Keratinocyte (primary cell): ENCODE data around the gene ZNF467. TPM values are rescaled to one million over a fixed set of nuclear protein-coding genes. Genes with fewer than 3 reads are reported as not detected.

Experiments used
- DNase-seq: peaks from one replicate; pipeline ENCODE4 v3.0.0-alpha.2; 2011; ENCODE audit warnings: low read depth, missing footprints, low spot score
- FAIRE-seq: peaks from 2 replicates; lab custom pipeline; 2011; peaks lifted over from hg19 to GRCh38; lab: Jason Lieb, UNC
- H2AFZ ChIP-seq: 2 replicates; pipeline ENCODE4 v1.6.0; 2012; ENCODE audit warnings: low read length, control low read depth, inconsistent platforms; ENCODE audit not compliant: control insufficient read depth
- H3K27ac ChIP-seq: 2 replicates; pipeline ENCODE4 v1.5.1; 2011; ENCODE audit warnings: low read length; ENCODE audit not compliant: control insufficient read depth, insufficient read depth
- H3K27me3 ChIP-seq: 3 replicates; pipeline ENCODE4 v1.6.0; 2011; ENCODE audit warnings: low read length; ENCODE audit not compliant: control insufficient read depth, insufficient read depth; ENCODE audit errors: extremely low read depth
- H3K36me3 ChIP-seq, 2 experiments: 2 replicates in 1 of 2; 3 replicates in 1 of 2; pipeline ENCODE4 v1.5.1; 2011; ENCODE audit warnings: low read length in 2 of 2, mild to moderate bottlenecking in 1 of 2; ENCODE audit not compliant: control insufficient read depth in 2 of 2, insufficient read depth in 2 of 2; ENCODE audit errors: extremely low read depth in 1 of 2
- H3K4me1 ChIP-seq: 3 replicates; pipeline ENCODE4 v1.5.1; 2011; ENCODE audit warnings: low read length; ENCODE audit not compliant: control insufficient read depth, insufficient read depth; ENCODE audit errors: extremely low read depth
- H3K4me2 ChIP-seq: 3 replicates; pipeline ENCODE4 v1.6.0; 2011; ENCODE audit warnings: low read depth, low read length; ENCODE audit not compliant: control insufficient read depth, insufficient read depth; ENCODE audit errors: extremely low read depth
- H3K4me3 ChIP-seq, 3 experiments: fragments of 200-600 bp in 1 of 3; sonication (generic) in 1 of 3; 2 replicates in 2 of 3; 3 replicates in 1 of 3; pipeline ENCODE4 v1.5.1; 2011 to 2016; ENCODE audit warnings: low read length in 3 of 3, mild to moderate bottlenecking in 3 of 3, control low read depth in 2 of 3, inconsistent platforms in 1 of 3, low read depth in 1 of 3, mixed read lengths in 1 of 3, mixed run types in 1 of 3, moderate library complexity in 1 of 3; ENCODE audit not compliant: control insufficient read depth in 2 of 3, insufficient read depth in 2 of 3; ENCODE audit errors: extremely low read depth in 1 of 3
- H3K79me2 ChIP-seq: 2 replicates; pipeline ENCODE4 v1.6.0; 2012; ENCODE audit warnings: low read length; ENCODE audit not compliant: control insufficient read depth, insufficient read depth
- H3K9ac ChIP-seq: 3 replicates; pipeline ENCODE4 v1.6.0; 2011; ENCODE audit warnings: low read length; ENCODE audit not compliant: control insufficient read depth, insufficient read depth; ENCODE audit errors: extremely low read depth
- H3K9me1 ChIP-seq: 3 replicates; pipeline ENCODE4 v1.6.0; 2011; ENCODE audit warnings: low read length; ENCODE audit not compliant: control insufficient read depth, insufficient read depth; ENCODE audit errors: extremely low read depth
- H3K9me3 ChIP-seq: 2 replicates; pipeline ENCODE4 v1.5.1; 2012; ENCODE audit warnings: low read depth, low read length; ENCODE audit not compliant: control insufficient read depth
- H4K20me1 ChIP-seq: 3 replicates; pipeline ENCODE4 v1.6.0; 2011; ENCODE audit warnings: low read length; ENCODE audit not compliant: control insufficient read depth, insufficient read depth; ENCODE audit errors: extremely low read depth
- EZH2 ChIP-seq: IDR thresholded peaks from one replicate; pipeline ENCODE4 v1.6.1; 2012; ENCODE audit warnings: inconsistent platforms, mild to moderate bottlenecking, low read length, moderate library complexity
- dilution Hi-C: fragments of 300-500 bp; cut with MboI; formaldehyde crosslinking; loops from one replicate; pipeline ENCODE4 v1.7.0; 2020; ENCODE audit warnings: low sequenced_read_pairs; ENCODE audit not compliant: extremely low pct_ligation_motif_present
- polyA plus RNA-seq, 5 experiments: library from polyadenylated mRNA; depleted of rRNA in 3 of 5; stranded (reverse) in 3 of 5; stranded (forward) in 1 of 5; unstranded in 1 of 5; fragments of >200 nt; gene quantifications; 1 replicate in 1 of 5; 2 replicates in 3 of 5; 3 replicates in 1 of 5; pipeline versions ENCODE4 v1.2.1 to v1.2.3, GENCODE V29; 2011 to 2012; ENCODE audit warnings: missing spikeins in 2 of 5, low read depth in 1 of 5, low replicate concordance in 1 of 5
- TF ChIP-seq, protein P1 (sequence below), 3 experiments: IDR thresholded peaks in 1 of 3; conservative IDR thresholded peaks in 1 of 3; optimal IDR thresholded peaks in 1 of 3; 2 replicates in 2 of 3; 3 replicates in 1 of 3; pipeline versions ENCODE3 to v1.5.1; 2011; ENCODE audit warnings: low read length in 3 of 3, mild to moderate bottlenecking in 3 of 3, moderate library complexity in 2 of 3, control low read depth in 1 of 3, inconsistent platforms in 1 of 3; ENCODE audit not compliant: insufficient read depth in 2 of 3; ENCODE audit errors: extremely low read depth in 1 of 3

The ZNF467 gene
- polyA plus RNA-seq, 1 donor (not counting 4 experiments of a cell fraction or from before 2014, with no cell fraction given), result 0.31 TPM

DNA sequence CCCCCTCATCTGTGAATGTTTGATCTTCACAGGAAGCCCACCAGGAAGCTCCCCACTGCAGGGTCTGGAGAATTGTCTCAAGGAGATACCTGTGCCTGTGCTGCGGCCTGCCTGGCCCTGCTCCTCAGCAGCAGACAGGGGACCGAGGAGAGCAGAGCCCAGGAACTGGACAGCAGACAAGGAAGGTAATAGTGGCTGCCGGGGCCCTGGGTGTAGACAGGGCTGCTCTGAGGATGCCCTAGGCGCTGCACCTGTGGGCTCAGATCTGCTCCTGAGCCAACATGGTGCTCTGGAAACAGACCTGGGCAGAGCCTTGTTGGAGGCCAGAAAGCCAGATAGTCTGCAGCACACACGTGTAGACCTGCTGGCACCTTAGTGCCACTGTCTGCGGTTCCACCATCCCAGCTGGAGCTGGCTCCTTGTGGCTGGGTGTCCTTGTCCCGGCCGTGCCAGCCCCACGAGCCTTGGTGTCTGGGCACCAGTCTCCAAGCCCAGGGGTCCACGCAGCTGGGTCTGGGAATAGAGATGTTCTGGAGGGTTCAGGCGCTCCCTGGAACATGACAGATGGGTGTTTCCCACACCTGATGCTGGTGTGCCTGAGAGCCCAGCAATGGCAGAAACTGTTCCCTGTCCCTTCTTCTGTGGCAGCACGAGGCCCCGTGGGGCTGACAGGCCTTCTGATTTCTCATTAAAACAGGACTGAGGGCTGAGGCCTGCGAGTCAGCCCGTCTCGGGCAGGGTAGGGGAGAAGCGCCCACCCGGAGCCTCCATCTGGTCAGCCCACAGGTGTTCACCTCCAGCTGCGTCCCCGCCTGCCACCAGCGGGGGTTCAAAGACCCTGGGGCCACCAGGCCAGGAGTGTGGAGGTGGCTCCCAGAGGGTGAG lies 44.7 kb downstream of the ZNF467 start:
- Histone ChIP-seq H3K9me1 (no peaks in the 10 kb centered on the region), H3K4me1 (no peaks in the 10 kb centered on the region), H3K9ac (no peak overlapping the region), H3K36me3 (peaks cover 30 to 42% of the 10 kb centered on the region in 2 experiments), H3K27ac (no peak overlapping the region), H3K79me2 (no peaks in the 10 kb centered on the region), H3K4me3 (no peak overlapping the region), H3K27me3 (no peaks in the 10 kb centered on the region), H2AFZ (no peak overlapping the region), H3K9me3 (no peaks in the 10 kb centered on the region), H3K4me2 (no peak overlapping the region), H4K20me1 (no peaks in the 10 kb centered on the region)
- FAIRE-seq (no peak), DNase-seq (no peak)
- TF ChIP-seq, protein P1, sequence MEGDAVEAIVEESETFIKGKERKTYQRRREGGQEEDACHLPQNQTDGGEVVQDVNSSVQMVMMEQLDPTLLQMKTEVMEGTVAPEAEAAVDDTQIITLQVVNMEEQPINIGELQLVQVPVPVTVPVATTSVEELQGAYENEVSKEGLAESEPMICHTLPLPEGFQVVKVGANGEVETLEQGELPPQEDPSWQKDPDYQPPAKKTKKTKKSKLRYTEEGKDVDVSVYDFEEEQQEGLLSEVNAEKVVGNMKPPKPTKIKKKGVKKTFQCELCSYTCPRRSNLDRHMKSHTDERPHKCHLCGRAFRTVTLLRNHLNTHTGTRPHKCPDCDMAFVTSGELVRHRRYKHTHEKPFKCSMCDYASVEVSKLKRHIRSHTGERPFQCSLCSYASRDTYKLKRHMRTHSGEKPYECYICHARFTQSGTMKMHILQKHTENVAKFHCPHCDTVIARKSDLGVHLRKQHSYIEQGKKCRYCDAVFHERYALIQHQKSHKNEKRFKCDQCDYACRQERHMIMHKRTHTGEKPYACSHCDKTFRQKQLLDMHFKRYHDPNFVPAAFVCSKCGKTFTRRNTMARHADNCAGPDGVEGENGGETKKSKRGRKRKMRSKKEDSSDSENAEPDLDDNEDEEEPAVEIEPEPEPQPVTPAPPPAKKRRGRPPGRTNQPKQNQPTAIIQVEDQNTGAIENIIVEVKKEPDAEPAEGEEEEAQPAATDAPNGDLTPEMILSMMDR (optimal IDR thresholded peaks at IDR 0.05 in 1 of 3, IDR thresholded peaks at IDR 0.05 in 1 of 3, conservative IDR thresholded peaks at IDR 0.05 in 1 of 3; ENCODE audit: extremely low read depth in 1 of 3, insufficient read depth in 2 of 3, low read length in 3 of 3), result no peak
- no peak for TF ChIP-seq EZH2
- dilution Hi-C loops, result no loop called here

DNA sequence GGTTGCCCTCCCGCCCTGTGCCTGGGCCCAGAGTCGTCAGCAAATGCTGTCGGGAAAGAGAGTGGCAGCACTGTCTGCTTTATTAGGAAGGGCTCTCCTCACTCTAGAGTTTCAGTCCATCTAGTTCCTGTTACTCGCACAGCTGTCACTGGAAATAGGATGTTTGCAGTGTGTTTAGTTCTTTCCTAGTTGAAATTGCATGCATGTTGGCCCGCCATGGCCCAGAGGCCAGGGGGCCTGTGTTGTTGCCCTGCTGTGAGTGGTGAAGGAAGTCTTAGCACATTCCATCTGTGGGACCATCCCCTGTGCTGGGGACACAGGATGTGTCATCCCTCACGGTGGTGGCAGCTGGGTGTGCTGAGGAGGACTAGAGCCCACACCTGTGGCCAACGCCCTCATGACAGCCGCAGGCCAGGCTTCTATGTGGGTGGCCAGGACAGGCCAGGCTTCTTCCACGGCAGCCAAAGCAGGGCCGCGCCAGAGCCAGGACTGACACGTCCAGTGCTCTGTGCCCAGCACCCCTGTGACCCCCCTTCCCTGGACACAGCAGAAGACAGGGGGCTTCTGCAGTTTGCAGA lies 45.4 kb downstream of the ZNF467 start:
- no peaks in the 10 kb centered on the region for H3K4me1 ChIP-seq
- H4K20me1 ChIP-seq, result no peaks in the 10 kb centered on the region
- H3K4me3 ChIP-seq, result no peak overlapping the region
- no peak overlapping the region for H2AFZ ChIP-seq
- no peaks in the 10 kb centered on the region for H3K9me3 ChIP-seq
- H3K4me2 ChIP-seq, result no peak overlapping the region
- TF ChIP-seq, protein P1 (optimal IDR thresholded peaks at IDR 0.05 in 1 of 3, IDR thresholded peaks at IDR 0.05 in 1 of 3, conservative IDR thresholded peaks at IDR 0.05 in 1 of 3; ENCODE audit: extremely low read depth in 1 of 3, insufficient read depth in 2 of 3, low read length in 3 of 3), result no peak
- TF ChIP-seq EZH2, result no peak
- DNase-seq (no peak), FAIRE-seq (no peak)
- H3K27me3 ChIP-seq, result no peaks in the 10 kb centered on the region
- H3K79me2 ChIP-seq, result no peaks in the 10 kb centered on the region
- H3K9me1 ChIP-seq, result no peaks in the 10 kb centered on the region
- H3K9ac ChIP-seq, result no peak overlapping the region
- peaks cover 35 to 40% of the 10 kb centered on the region in 2 experiments for H3K36me3 ChIP-seq
- dilution Hi-C loops, result no loop called here
- H3K27ac ChIP-seq, result no peak overlapping the region
